Ovary (tissue), 9 donors: ENCODE data around the gene P4HA2. TPM values are rescaled to one million over a fixed set of nuclear protein-coding genes. Genes with fewer than 3 reads are reported as not detected.

Experiments
- DNase-seq, 5 donors: peaks; one replicate each; pipeline ENCODE4 v3.0.0-alpha.2; 2019 to 2020
- H3K27ac ChIP-seq, 2 donors: fragments of 200-600 bp; one replicate each; pipeline versions ENCODE4 v1.5.1 to v1.8.0; 2019 to 2022
- H3K27me3 ChIP-seq: fragments of 200-600 bp; one replicate; pipeline ENCODE4 v1.8.0; 2022
- H3K36me3 ChIP-seq: fragments of 200-600 bp; sonication (generic); one replicate; pipeline ENCODE4 v1.5.1; 2019
- H3K4me1 ChIP-seq: one replicate; pipeline ENCODE4 v1.8.1; 2013; ENCODE audit warnings: mild to moderate bottlenecking, moderate library complexity; ENCODE audit not compliant: insufficient read depth
- H3K4me3 ChIP-seq: fragments of 200-600 bp; sonication (generic); one replicate; pipeline ENCODE4 v1.5.1; 2017
- H3K9me3 ChIP-seq, 2 donors: fragments of 200-600 bp in 1 of 2; sonication (generic) in 1 of 2; one replicate each; pipeline versions ENCODE4 v1.5.1 to v1.8.1; 2013 to 2019; ENCODE audit warnings: mild to moderate bottlenecking in 1 of 2, moderate library complexity in 1 of 2
- CTCF ChIP-seq, 3 donors: fragments of 450-650 bp in 2 of 3; fragments of 200-600 bp in 1 of 3; IDR thresholded peaks; one replicate each; pipeline versions ENCODE4 v1.5.1 to v1.8.0; 2016 to 2022; ENCODE audit warnings: antibody characterized with exemption in 3 of 3, mild to moderate bottlenecking in 1 of 3
- EP300 ChIP-seq: sonication (generic); formaldehyde crosslinking; IDR thresholded peaks from one replicate; pipeline ENCODE4 v1.6.1; 2017; ENCODE audit warnings: antibody characterized with exemption
- POLR2A ChIP-seq: fragments of 450-650 bp; IDR thresholded peaks from one replicate; pipeline ENCODE4 v1.6.1; 2017; ENCODE audit warnings: antibody characterized with exemption, mild to moderate bottlenecking, moderate library complexity
- WGBS, 3 donors: extraction: QIAGEN DNeasy Blood & Tissue Kit in 1 of 3; methylation state at CpG; one replicate each; pipeline versions ENCODE4 v1.1.5 to v1.1.7; 2013 to 2017; 5-methylcytosine and 5-hydroxymethylcytosine counted together
- intact Hi-C, 4 donors: fragments of 100-400 bp; cut with DNase I; formaldehyde crosslinking; loops; one replicate each; pipeline versions ENCODE4 v1.11.0 to v1.15.1; 2022 to 2023
- polyA plus RNA-seq, 2 donors: library from polyadenylated mRNA; stranded (reverse); fragments of 200-250 nt in 1 of 2; fragments of 350-450 nt in 1 of 2; fragmentation: Illumina TruSeq in 1 of 2; extraction: RNeasy Lipid Tissue Mini Kit (QIAGEN cat#74804) in 1 of 2; gene quantifications; one replicate each; pipeline ENCODE4 v1.2.3, GENCODE V29; 2013 to 2014
- total RNA-seq, 7 donors: library from RNA; depleted of rRNA in 2 of 7; stranded (reverse); fragments of >200 nt in 2 of 7; fragmentation: NEBNext Ultra II Directional in 3 of 7; extraction: Animal tissue kit (Norgen Biotek cat#: 25700) in 3 of 7; gene quantifications; one replicate each; pipeline versions ENCODE4 v1.1.0 to v1.2.4, GENCODE V29; 2016 to 2023
- donor health status: DM: no; HTN: no; CAD: no; lungs with moderate emphysema.
- donor health status: DM: no; HTN: no; CAD: no.
- donor health status: Bipolar disorder and iron deficiency.
- donor health status: DM: yes; HTN: yes; CAD: no.
- donor health status: DM: no; HTN: no; CAD: no.
- donor health status: DM: yes; HTN: yes; CAD: no.

P4HA2 gene
- total and polyA plus RNA-seq, 9 donors: 3.9 to 36.9 (median 15.4) TPM

DNA sequence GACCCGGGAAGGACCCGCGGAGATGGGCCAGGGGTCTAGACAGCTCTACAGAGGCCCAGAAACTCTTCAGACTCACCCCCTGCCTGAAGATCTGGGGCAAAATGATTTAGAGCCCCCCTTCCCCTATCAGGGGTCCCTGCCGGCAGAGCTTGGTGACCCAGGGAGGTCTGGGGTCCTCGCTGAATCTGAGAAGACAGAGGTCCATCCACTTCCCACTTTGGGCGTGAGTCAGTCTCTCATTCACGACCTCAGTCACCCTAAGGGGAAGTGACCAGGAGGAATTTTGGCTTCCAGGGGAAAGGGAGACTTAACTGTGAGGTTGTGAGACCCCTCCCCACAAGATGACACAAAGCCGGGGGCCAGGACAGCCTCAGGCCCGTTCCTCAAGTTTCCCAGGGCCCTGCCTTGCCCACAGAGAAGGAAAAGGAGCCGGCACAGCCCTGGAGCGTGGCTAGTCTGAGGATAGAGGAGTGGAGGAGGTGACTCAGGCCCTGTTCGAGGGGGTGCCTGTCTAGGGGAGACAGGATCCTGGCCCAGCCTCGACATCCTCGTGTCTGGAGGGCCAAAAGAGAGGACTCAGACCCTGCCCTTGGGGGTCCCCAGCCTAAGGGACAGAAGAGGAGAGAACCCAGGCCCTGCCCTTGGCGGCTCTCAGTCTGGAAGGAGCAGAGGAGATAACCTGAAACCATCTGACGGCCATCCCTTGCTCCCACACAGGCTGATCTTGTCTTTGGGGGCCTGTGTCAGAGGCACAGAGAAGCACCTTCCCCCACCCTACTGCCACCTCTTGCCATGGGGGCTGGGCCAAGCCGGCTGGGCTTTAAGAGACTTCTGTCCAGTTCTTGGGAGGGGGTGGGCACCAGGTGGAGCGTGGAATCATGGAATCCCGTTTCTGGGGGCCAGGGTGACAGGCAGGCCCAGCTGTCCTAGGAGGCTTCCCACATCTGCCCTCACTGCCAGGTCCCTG, 30.7 kb upstream of the P4HA2 start:
- TF ChIP-seq EP300: no peak
- Histone ChIP-seq H3K36me3 (no peaks in the 10 kb centered on the region), H3K4me3 (peak overlapping the region; percentile 78), H3K27me3 (no peaks in the 10 kb centered on the region), H3K27ac (peak overlapping the region; percentile 82 to 98), H3K9me3 (no peaks in the 10 kb centered on the region), H3K4me1 (peaks cover 13% of the 10 kb centered on the region)
- 18 to 22% (median 20%) methylated on average over 19 of the region's 19 CpGs for WGBS, 3 donors
- intact Hi-C loops: no loop called here
- peak; percentile 54 to 69 (median 65) for DNase-seq

- H3K4me3 ChIP-seq: peak within 1 kb of the TSS; percentile 78
- WGBS, 3 donors: 9 to 18% (median 13%) methylated on average over 35 to 86 of the region's 88 CpGs
- no peaks in the 10 kb centered on the region for H3K36me3 ChIP-seq
- TF ChIP-seq EP300 (no peak), CTCF (IDR thresholded peaks at IDR 0.05) (no peak), POLR2A (peak; percentile 32)
- H3K9me3 ChIP-seq: no peaks in the 10 kb centered on the region
- peak within 1 kb of the TSS; percentile 82 to 98 for H3K27ac ChIP-seq
- H3K27me3 ChIP-seq: no peaks in the 10 kb centered on the region
- peak; percentile 67 to 79 (median 75) for DNase-seq
- peaks cover 12% of the 10 kb centered on the region for H3K4me1 ChIP-seq
- intact Hi-C loops: no loop called here
Observed at GRCh38 chr5:132257131-132258101, 29.8 kb upstream of the P4HA2 start, which contains the start of gene PDLIM4. Gene PDLIM4 (plus strand): TSS chr5:132257696. CDS start chr5:132257735, 39 bp downstream.

DNA sequence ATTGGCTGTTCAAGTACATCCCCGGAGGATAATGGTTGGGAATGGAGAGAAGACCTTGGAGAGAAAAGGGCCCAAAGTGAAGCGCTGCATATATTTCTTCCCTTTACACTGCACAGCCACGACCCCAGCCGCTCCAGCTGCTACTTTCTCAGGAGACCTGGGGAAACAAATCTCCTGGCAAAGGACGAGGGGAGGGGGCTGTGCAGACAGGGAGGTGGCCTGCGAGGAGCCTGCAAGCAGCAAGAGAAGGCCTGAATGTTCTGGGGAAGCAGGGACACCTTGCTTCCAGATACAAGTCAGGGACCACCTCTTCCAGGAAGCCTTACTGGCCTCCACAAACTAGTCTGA, 29.1 kb upstream of the P4HA2 start:
- Histone ChIP-seq H3K9me3 (no peaks in the 10 kb centered on the region), H3K36me3 (no peaks in the 10 kb centered on the region), H3K27me3 (no peaks in the 10 kb centered on the region), H3K4me3 (peak overlapping the region; percentile 78), H3K4me1 (peaks cover 12% of the 10 kb centered on the region), H3K27ac (no peak overlapping the region)
- no peak for DNase-seq
- 84 to 88% (median 86%) methylated on average over 6 of the region's 6 CpGs for WGBS, 3 donors
- TF ChIP-seq CTCF (IDR thresholded peaks at IDR 0.05) (no peak), EP300 (no peak)
- intact Hi-C loops: no loop called here

DNA sequence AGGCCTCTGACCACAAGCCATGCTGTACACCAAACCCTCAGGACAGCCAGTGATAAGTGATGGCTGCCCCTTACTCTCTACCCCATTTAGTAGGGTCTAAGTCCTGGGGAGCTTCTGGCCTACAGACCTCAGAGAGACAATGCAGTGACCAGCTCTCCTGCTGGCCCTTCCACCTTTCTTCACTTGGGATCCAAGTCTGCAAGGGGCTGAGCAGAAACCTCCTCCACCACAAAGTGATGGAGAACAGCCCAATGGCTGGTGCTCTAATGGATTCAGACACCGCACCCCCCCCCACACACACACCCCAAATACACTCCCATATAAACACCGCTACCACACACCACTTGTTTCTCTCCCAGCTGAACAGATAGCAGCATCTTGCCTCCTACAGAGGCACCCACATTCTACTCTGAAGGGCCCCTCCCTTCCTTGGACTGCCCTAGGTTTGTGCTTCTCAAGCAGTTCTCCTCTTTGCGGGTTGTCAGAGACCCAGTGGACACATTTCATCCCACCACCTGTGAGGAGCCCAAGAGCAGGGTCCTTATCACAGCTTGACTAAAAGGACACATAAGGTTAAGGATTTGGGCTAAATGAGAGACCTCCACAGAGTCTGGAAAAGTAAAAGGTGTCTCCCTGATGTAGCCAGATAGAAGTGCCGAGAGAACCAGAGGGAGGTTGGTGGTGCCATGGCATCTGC, 28.6 kb upstream of the P4HA2 start:
- Histone ChIP-seq H3K4me1 (peaks cover 12% of the 10 kb centered on the region), H3K36me3 (no peaks in the 10 kb centered on the region), H3K27me3 (no peaks in the 10 kb centered on the region), H3K9me3 (no peaks in the 10 kb centered on the region), H3K27ac (no peak overlapping the region), H3K4me3 (no peak overlapping the region)
- WGBS, 3 donors: 96 to 98% (median 96%) methylated on average over 4 of the region's 4 CpGs
- TF ChIP-seq EP300: no peak
- no peak for TF ChIP-seq CTCF (IDR thresholded peaks at IDR 0.05)
- no peak for TF ChIP-seq POLR2A
- peak in 2 of 5 donors; percentile 2 to 18 for DNase-seq
- intact Hi-C loops: no loop called here
